Subcutaneous preadipocyte (primary cell): ENCODE measurements around the gene IPO13. TPM values are rescaled to one million over a fixed set of nuclear protein-coding genes. Genes with fewer than 3 reads are reported as not detected.

Experiments
- total RNA-seq: library from RNA; depleted of rRNA; stranded (reverse); fragments of >200 nt; gene quantifications from 2 replicates; pipeline ENCODE4 v1.2.3, GENCODE V29; 2012

Gene IPO13
- 16.5 and 19.5 TPM in 2 replicates for total RNA-seq

GRCh38 chr1:43946236-43947060 is at the start of gene IPO13:
TSS of gene IPO13 (plus strand) at chr1:43946950. CDS start at chr1:43947601, 651 bp downstream.

GRCh38 chr1:43933386-43934100 is 13.2 kb upstream of the IPO13 start, which contains the start of gene ARTN:
TSS of gene ARTN (plus strand) at chr1:43933801. CDS start at chr1:43935657, 1,856 bp downstream.

GRCh38 chr1:43969746-43970466 is 23.2 kb downstream of the IPO13 start, which contains the start of gene DPH2:
TSS of gene DPH2 (plus strand) at chr1:43970010. CDS start at chr1:43970176, 166 bp downstream.

GRCh38 chr1:43974443-43975248 is 27.9 kb downstream of the IPO13 start, which contains the start of gene ATP6V0B:
TSS of gene ATP6V0B (plus strand) at chr1:43974960. CDS start at chr1:43975041, 81 bp downstream.

GRCh38 chr1:43978551-43979260 is 32.0 kb downstream of the IPO13 start, which contains the start of gene B4GALT2:
TSS of gene B4GALT2 (plus strand) at chr1:43979210. CDS start at chr1:43981161, 1,951 bp downstream.

GRCh38 chr1:43991476-43992231 is 44.9 kb downstream of the IPO13 start, which contains the start of gene CCDC24:
TSS of gene CCDC24 (plus strand) at chr1:43991599. CDS start at chr1:43991879, 280 bp downstream.

Other genes with a start within 250 kb of the IPO13 start
- 18.7 and 20.7 TPM in 2 replicates for gene ST3GAL3, start 239.4 kb upstream of the IPO13 start, total RNA-seq
- gene ARTN, start 13.1 kb upstream of the IPO13 start, total RNA-seq = under 0.01 TPM in 2 replicates
- 12.9 and 20.7 TPM in 2 replicates for gene DPH2, start 23.1 kb downstream of the IPO13 start, total RNA-seq
- gene ATP6V0B, start 28.0 kb downstream of the IPO13 start, total RNA-seq = 70.5 and 84.3 TPM in 2 replicates
- gene B4GALT2, start 32.3 kb downstream of the IPO13 start, total RNA-seq = 80.1 and 89.9 TPM in 2 replicates
- 2.5 and 2.9 TPM in 2 replicates for gene CCDC24, start 44.6 kb downstream of the IPO13 start, total RNA-seq
- 1.1 and 1.2 TPM in 2 replicates for gene SLC6A9, start 84.5 kb downstream of the IPO13 start, total RNA-seq
- 0.37 TPM in 1 of 2 replicates, not detected in the other for gene KLF17, start 171.9 kb downstream of the IPO13 start, total RNA-seq
- gene KLF18, start 194.7 kb downstream of the IPO13 start, total RNA-seq = not detected in 2 replicates